Suprapubic skin (tissue), 4 donors: ENCODE measurements around the gene MEFV.

Experiments used
- CTCF ChIP-seq, 2 donors: fragments of 200-600 bp in 1 of 2; fragments of 450-650 bp in 1 of 2; sonication (generic) in 1 of 2; IDR thresholded peaks; one replicate each; pipeline ENCODE4 v1.5.1; 2016 to 2019; ENCODE audit warnings: antibody characterized with exemption in 2 of 2, mild to moderate bottlenecking in 1 of 2, moderate library complexity in 1 of 2
- EP300 ChIP-seq: sonication (generic); formaldehyde crosslinking; IDR thresholded peaks from one replicate; pipeline ENCODE4 v1.6.1; 2017; ENCODE audit warnings: antibody characterized with exemption
- POLR2AphosphoS5 ChIP-seq, 3 donors: sonication (generic); formaldehyde crosslinking; IDR thresholded peaks; one replicate each; pipeline ENCODE4 v1.6.1; 2017; ENCODE audit warnings: antibody characterized with exemption in 3 of 3

- no peak for TF ChIP-seq CTCF (IDR thresholded peaks at IDR 0.05)
- TF ChIP-seq EP300 = no peak
- no peak for TF ChIP-seq POLR2AphosphoS5 (IDR thresholded peaks at IDR 0.05)
Observed at GRCh38 chr16:3304370-3304769, 47.9 kb upstream of the MEFV start.
